ENCODE data around the gene HOXB3.
A peak's percentile ranks its signal among the peaks of the same experiment; 100 is the strongest.
"Not testable (repeated sequence)": the region's sequence is repeated elsewhere in the genome, so short reads cannot be mapped to it uniquely, and the experiment has no call there.

Gene HOXB3

DNA sequence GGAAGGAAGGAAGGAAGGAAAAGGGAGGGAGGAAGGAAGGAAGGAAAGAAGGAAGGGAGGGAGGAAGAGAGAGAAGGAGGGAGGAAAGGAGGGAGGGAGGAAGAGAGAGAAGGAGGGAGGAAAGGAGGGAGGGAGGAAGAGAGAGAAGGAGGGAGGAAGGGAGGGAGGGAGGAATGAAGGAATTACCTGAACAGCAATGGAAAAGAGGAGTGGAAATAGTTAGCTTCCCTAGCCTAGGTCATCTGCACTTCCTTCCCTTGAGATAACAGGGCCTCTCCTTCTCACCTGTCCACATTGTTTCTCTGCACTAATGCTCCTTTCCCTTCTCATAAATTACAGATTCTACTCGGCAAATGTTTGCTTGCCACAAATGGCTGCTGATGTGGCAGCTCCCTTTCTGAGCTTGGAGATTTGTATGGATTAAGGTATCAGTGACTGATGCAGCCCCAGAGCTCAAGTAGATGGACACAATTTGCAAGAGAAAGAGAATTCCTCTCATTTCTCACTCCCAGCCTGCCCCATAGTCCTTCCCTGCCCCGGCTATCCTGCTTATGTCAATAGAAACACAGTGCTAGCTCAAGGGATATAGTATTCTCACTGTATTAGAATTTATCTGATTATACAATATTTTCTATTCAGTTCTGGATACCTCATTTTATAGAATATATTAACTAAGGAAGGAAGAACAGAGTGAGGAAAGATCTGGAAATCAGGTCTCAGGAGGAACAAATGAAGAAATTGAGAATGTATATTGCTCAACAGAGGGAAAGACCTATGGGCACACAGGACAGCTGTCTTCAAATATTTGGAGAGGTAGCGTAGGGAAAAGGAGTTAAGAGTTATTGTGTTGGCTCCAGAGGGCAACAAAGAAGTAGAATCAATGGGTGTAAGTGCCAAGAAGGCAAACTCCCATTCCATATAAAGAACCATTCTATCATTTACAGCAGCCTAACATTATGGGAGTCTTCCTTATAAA, 73.8 kb downstream of the HOXB3 start:
- no peak for DNase-seq

DNA sequence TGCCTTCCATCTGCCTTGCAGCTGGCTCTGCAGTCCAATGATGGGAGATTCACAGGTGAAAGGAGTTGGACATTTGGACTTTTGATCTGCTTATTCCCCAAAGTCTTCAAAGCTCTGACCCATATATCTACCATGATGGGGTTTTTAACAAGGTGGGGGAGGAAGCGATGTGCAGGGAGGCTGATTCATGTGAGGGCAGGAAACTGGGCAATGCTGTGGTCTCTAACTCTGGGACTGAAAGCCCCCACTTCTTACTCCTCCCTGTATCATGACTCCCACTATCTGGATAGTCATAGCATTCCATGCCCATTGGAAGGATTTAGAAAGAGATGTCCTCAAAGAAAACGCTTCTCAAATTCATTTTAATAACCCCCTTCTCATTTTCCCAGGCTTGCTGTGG, 75.6 kb downstream of the HOXB3 start:
- no peak for DNase-seq

DNA sequence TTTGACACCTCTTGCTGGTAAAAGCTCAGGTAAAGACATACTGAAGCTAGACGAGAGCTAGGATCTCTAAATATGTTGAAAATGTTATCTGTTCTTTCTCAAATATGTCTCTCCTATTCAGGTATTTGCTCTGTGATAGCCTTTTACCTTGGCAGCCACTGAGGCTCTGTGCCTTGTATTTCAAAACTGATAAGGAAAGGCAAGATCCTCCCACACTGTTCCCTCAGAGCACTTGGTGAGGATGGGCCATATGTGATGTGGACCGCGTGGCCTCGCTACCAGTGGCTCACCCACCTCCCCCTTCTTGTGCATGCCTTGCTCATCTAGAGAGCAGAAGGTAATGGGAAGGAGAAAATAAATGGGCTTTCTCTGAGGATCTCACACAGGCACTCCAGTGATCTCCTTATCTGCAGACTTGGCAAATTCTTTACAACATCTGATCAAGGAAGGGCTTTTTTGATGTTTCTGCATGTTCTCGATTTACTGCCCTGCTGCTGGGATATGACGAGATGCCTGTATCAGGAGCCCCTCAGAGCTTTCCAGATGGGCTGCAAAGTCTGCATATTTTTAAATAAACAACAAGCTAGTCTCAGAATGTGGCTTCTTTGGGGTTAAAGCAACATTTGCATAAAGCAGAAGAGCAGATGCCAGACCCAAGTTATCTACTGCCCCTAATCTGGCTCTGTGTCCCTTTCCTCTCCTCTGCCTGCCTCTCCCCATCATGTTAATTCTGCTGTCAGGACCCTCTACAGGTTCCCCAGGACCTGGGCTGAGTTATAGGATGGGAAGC, 76.2 kb downstream of the HOXB3 start:
- DNase-seq: no peak

DNA sequence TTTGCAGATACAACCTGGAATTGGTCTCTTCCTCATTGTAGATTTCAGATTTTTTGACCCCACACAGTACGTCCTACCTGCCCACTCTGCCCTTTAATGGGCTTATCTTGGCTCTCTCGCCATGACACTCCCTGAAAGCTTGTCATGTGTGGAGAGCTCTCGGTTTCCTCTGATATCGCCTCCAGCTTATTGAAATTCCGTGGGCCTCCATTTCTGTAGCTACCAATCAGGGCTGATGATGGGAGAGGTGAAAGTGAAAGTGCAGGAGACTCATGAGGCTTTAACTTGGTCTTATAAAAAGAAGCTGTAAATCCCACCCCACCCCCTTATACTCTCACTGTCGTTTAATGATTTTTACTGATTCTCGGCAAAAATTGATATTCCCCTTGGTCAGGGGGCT, 76.9 kb downstream of the HOXB3 start:
- DNase-seq: peak in 1 of 2 experiments; percentile 5

DNA sequence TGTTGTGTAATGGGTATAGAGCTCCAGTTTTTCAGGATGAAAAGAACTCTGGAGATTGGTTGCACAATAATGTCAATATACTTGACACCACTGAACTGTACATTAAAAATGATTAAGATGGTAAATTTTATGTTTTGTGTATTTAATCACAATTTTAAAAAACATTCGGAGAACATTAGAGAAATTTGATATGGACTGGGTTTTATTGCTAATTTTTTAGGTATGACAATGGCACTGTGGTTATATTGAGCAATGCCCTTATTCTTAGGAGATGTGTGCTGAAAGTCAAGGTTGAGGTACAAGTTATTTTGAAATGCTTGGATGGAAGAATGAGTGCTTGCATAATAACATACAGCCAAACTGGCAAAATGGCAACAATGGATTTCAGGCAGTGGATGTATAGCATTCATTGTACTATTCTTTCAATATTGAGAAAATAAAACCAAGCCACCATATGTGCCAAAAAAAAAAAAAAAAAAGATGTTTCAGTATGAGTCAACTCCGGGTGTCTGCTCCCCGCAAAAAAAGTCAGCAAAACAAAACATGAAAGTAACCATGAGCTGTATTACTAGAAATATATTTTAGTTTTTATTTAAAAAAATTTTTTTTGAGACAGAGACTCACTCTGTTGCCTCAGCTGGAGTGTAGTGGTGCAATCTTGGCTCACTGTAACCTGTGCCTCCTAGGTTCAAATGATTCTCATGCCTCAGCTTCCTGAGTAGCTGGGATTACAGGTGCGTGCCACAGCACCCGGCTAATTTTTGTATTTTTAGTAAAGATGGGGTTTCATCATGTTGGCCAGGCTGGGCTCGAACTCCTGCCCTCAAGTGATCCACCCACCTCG, 79.1 kb downstream of the HOXB3 start:
- peak; percentile 12 to 35 for DNase-seq

DNA sequence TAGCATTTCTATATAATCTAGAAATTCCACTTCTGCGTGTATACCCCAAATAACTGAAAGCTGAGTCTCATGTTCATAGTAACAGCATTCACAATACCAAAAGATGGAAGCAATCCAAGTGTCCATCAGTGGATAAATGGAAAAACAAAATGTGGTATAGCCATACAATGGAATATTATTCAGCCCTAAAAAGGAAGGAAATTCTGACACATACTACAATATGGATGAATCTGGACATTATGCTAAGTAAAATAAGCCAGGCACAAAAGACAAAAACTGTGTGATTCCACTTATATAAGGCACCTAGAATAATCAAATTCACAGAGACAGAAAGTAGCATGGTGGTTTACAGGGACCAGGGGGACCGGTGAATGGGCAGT, 79.7 kb downstream of the HOXB3 start:
- DNase-seq: no peak

DNA sequence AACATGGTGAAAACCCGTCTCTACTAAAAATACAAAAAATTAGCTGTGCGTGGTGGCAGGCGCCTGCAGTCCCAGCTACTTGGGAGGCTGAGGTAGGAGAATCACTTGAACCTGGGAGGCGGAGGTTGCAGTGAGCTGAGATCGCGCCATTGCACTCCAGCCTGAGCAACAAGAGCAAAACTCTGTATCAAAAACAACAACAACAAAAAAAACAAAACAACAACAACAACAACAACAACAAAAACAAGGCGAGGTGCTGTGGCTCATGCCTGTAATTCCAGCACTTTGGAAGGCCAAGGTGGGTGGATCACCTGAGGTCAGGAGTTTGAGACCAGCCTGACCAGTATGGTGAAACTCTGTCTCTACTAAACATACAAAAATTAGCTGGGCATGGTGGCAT, 80.3 kb downstream of the HOXB3 start:
- DNase-seq: not testable (repeated sequence)

DNA sequence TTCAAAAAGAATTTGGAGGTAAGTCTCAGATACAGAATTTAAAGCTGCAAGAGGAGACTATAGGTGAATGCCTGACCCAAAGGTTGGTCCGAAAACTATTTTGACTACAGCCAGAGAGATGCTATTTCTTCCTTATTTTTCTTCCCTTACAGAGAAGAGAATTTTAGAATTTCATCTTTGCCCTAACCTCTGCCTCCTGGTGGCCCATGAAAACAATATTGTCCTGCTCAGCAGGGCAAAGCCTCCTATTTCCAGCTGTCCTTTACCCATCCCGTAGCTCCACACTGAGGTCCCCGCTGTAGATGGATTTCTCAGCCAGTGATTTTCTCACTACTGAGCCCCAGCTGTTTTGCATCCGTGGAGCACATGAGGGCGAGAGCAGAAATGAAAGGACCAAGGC, 83.8 kb downstream of the HOXB3 start:
- DNase-seq: no peak

DNA sequence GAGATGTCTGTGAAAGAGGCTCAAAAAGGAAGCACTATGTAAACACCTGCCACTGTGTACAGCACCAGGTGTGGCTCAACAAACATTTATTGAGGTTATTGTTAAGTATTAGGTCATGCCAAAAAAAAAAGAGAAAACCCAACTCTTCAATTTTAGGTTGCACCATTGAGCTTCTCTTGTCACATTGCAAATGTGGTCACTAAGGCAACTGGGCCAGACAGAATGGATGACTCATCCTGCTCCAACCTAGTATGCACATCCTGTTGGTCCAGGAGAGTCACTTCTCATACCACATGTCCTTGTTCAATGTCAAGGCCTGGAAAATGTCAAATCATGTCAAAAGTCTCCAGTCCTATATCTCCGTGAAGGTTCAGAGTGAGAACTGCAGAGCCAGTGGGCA, 84.3 kb downstream of the HOXB3 start:
- peak; percentile 22 to 39 for DNase-seq

DNA sequence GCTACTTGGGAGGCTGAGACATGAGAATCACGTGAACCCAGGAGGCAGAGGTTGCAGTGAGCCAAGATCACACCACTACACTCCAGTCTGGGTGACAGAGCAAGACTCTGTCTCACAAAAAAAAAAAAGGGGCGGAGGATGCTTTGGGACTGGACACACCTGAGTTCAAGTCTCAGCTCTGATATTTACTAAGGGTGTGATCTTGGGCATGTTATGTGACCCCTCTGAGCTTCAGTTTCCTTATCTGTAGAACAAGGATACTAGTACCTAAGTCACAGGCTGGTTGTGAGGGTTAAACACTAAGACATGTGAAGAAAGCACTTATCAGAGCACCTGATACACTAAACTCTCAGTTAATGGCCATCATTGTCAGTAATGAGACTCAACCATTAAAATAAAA, 85.1 kb downstream of the HOXB3 start:
- no peak for DNase-seq

DNA sequence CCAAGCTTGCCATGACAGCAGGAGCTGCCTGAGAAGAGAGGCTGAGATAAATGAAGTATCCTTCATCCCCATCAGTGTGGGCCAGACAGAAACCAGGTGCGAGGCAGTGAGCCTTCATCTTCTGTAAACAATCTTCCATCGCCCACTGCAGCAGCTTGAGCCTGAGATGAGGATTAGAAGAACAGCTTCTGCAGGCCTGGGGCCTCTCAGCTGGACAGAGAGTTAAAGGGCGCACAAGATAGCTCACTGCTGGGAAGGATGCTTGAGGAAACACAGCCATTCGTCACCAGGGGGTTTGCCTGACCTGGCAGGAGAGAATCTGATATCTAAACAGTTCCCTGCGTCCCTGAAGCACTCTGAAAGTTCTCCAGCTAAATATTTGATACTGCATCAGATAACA, 86.3 kb downstream of the HOXB3 start:
- DNase-seq: no peak

DNA sequence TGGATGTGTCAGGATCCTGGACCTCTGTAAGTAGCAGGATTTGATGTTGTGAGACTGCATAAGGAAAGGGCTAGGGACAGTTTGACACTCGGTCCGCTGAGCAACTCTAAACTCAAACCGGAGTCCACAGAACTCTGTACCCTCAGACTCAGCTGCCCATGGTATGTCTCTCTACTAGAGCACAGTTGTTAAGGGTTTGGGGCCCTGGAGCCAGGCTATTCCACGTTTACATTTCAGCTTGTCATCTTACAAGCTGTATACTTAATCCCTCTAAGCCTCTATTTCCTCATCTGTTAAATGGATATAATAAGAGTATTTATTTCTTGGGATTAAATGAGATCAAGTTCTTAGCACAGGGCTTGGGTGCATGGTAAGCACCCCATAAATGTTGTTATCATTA, 87.1 kb downstream of the HOXB3 start:
- DNase-seq: no peak

DNA sequence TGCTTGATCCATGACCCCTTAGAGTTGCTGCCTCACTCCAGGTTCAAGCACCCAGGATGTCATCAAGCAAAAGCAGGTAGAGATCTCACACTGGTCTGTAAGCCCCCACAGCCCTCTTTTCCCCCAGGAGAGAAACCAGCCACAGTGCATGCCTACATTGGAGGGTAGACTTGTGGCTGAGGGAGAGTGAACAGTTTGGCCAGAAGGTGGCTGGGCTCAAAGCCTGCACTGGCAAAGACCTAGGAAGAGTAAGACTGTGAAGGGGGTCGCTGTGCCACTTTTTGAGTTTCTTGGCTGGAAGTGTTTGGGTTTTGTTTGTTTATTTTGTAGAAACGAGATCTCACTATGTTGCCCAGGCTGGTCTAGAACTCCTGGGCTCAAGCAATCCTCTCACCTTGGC, 87.7 kb downstream of the HOXB3 start:
- no peak for DNase-seq

DNA sequence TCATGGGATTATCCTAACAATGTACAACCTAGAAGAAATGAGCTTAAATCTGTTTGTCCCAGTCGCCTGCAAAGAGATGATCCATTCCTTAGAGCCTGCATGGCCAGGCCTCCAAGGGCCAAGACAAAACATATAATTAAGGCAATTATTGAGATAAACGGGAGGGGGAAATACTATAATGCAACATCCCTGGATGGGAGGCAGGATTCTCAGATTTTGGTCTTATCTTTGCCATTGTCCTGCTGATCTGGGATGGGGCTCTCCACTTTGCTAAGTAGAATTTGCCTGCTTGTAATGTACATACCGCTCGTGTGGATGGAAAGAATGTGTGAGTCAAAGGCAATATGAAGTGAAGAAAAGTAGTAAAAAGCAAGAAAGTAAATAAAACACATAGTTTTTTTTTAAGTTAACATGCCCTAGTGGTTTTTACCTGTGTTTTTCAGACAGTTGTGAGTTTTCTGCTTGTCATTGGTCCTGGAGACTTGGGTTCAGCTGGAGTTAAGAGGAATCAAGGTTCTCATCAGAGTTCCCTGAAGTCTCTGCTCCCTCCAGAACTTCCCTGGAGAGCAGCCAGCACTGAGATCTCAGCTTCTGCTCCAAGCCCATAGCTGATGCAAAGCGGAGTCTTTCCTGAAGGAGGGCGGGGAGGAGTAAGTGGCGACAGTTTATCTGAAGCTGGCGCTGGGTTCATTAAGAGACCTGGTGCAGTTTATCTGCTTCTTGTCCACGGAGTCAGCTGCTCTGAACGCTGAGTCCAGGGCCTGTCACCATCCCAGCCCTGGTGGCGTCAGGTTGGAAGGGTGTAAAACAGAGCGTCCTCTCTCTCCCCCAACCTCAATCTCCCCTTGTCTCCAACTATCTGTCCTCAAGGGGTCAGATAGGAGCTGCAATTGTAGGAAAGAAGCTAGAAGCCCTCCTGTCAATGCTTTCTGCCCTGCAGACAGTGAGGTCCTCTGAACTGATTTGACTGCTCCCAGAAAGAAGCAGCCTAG, 89.3 kb downstream of the HOXB3 start:
- DNase-seq: no peak

DNA sequence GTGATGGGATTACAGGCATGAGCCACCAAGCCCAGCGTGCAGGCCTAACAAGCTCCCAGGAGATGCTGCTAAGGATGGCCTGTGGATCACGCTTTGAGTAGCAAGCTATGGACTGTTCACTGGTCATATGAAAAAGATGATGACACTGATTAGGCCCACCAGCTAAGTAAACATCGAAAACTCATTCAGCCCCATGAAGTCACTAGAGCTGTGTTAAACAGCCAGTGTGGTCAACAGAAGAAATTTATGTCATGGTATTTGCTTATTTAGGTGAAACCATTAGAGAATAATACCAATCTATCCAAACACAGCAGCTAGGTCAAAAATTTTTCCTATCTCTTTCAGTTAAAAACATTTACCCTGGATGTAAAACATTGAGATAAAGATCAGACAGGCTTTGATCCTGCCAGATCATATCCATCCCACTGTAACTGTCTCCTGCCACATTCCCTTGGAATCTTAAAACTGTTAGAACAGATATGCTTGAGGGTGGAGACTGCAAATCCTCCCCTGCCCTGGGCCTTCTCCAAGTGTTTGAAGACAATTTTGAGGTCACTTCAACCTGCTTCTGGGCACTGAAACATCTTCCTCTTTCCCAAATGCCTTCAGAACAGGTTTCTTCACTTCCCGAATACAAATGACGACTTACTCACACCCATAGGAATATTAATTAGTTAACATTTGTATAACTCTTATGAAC, 90.2 kb downstream of the HOXB3 start:
- DNase-seq: no peak

DNA sequence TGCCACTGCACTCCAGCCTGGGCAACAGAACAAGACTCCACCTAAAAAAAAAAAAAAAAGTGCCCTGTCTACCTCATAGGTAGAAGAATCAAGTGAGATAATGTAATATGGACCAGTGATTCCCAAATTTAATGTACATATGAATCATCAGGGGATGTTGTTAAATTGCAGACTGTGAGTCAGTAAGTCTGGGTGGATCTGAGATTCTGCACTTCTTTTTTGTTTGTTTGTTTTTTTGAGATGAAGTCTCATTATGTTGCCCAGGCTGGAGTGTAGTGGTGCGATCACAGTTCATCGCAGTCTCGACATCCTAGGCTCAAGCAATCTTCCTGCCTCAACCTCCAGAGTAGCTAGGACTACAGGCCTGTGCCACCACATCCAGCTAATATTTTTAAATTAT, 90.8 kb downstream of the HOXB3 start:
- no peak for DNase-seq

Measured in activated CD4-positive, alpha-beta T cell treated with anti-CD3 and anti-CD28 coated beads, Interleukin-2, amount 50 U/mL, for 4 hours (primary cell).